Lung (tissue), 12 donors: ENCODE data around the gene C2CD4A. TPM values are rescaled to one million over a fixed set of nuclear protein-coding genes. Genes with fewer than 3 reads are reported as not detected.

Experiments
- ATAC-seq: fragments of 200-7000 bp; cut with Tn5 transposase; one replicate; pipeline ENCODE4 v1.9.1; 2020; ENCODE audit warnings: moderate number of reproducible peaks; ENCODE audit not compliant: insufficient read depth, low FRiP score
- DNase-seq, 3 donors: peaks; one replicate each; pipeline ENCODE4 v3.0.0-alpha.2; 2013 to 2017
- H3K27ac ChIP-seq, 2 donors: one replicate each; pipeline ENCODE4 v1.5.1; 2013; ENCODE audit warnings: mild to moderate bottlenecking in 2 of 2, moderate library complexity in 2 of 2, control low read depth in 1 of 2, inconsistent platforms in 1 of 2, low read depth in 1 of 2, low read length in 1 of 2
- H3K27me3 ChIP-seq, 3 donors: one replicate each; pipeline ENCODE4 v1.5.1; 2013; ENCODE audit warnings: low read length in 2 of 3; ENCODE audit not compliant: control insufficient read depth in 3 of 3, insufficient read depth in 3 of 3
- H3K36me3 ChIP-seq, 4 donors: one replicate each; pipeline ENCODE4 v1.5.1; 2013; ENCODE audit warnings: low read length in 4 of 4, mild to moderate bottlenecking in 1 of 4, moderate library complexity in 1 of 4; ENCODE audit not compliant: control insufficient read depth in 4 of 4, insufficient read depth in 4 of 4
- H3K4me1 ChIP-seq, 5 donors: one replicate each; pipeline ENCODE4 v1.5.1; 2013; ENCODE audit warnings: low read length in 5 of 5, mild to moderate bottlenecking in 2 of 5, moderate library complexity in 1 of 5; ENCODE audit not compliant: control insufficient read depth in 5 of 5, insufficient read depth in 5 of 5
- H3K4me3 ChIP-seq: one replicate; pipeline ENCODE4 v1.5.1; 2013; ENCODE audit warnings: mild to moderate bottlenecking, control low read depth, moderate library complexity
- H3K9ac ChIP-seq, 2 donors: one replicate each; pipeline ENCODE4 v1.5.1; 2013; ENCODE audit warnings: low read length in 2 of 2, control low read depth in 1 of 2; ENCODE audit not compliant: insufficient read depth in 1 of 2
- H3K9me3 ChIP-seq, 4 donors: one replicate each; pipeline ENCODE4 v1.5.1; 2013; ENCODE audit warnings: low read length in 3 of 4, mild to moderate bottlenecking in 1 of 4, moderate library complexity in 1 of 4; ENCODE audit not compliant: control insufficient read depth in 4 of 4, insufficient read depth in 3 of 4
- WGBS, 2 donors: extraction: QIAGEN DNeasy Blood & Tissue Kit; methylation state at CpG; one replicate each; pipeline ENCODE4 v1.1.7; 2013; 5-methylcytosine and 5-hydroxymethylcytosine counted together
- polyA plus RNA-seq, 2 donors: library from polyadenylated mRNA; stranded (reverse); fragments of 200-250 nt; gene quantifications; one replicate each; pipeline ENCODE4 v1.2.1, GENCODE V29; 2013
- total RNA-seq, 2 donors: library from RNA; depleted of rRNA in 1 of 2; stranded (reverse); fragments of >200 nt in 1 of 2; gene quantifications; one replicate each; pipeline ENCODE4 v1.2.1, GENCODE V29; 2014 to 2021
- TF ChIP-seq, protein P1 (sequence below): IDR thresholded peaks from 2 replicates; pipeline ENCODE4 v1.5.1; 2012; ENCODE audit warnings: mild to moderate bottlenecking; ENCODE audit errors: control extremely low read depth, extremely low read depth
- donor health status: control.
- donor health status: control.
- donor health status: Bipolar disorder and iron deficiency.
- donor health status: healthy.
- donor health status: DM: yes; HTN: yes; CAD: no.

Gene C2CD4A
- total and polyA plus RNA-seq, 4 donors, result 0.31 to 0.86 (median 0.51) TPM

DNA sequence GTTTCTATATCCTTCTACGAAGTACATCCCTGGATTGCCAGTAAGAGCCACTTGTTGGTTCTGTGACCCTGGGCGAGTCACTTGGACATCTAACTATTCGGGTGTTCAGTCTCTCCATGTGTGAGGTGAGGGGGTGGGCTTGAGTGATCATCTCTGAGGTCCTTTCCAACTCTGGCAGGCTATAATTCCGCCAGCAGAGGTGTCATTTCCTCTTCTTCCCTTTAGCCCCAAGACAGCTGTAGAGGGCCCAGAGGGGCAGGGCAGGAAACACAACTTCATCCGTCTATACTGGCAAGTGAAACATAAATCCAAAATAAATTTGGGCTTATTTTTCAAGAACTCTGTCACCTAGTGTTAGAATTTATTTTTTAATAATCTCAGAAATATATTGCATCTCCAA, 38.1 kb downstream of the C2CD4A start:
- no peak for DNase-seq
- no peak overlapping the region for H3K27ac ChIP-seq
- no peaks in the 10 kb centered on the region for H3K27me3 ChIP-seq
- H3K4me3 ChIP-seq, result no peak overlapping the region
- no peak overlapping the region for H3K9ac ChIP-seq
- H3K4me1 ChIP-seq, result peaks cover 0 to 2% (median under 1%) of the 10 kb centered on the region in 5 donors
- H3K36me3 ChIP-seq, result no peaks in the 10 kb centered on the region
- peaks cover 0 to 4% (median 0%) of the 10 kb centered on the region in 4 donors for H3K9me3 ChIP-seq
- no peak for ATAC-seq
- TF ChIP-seq, protein P1, sequence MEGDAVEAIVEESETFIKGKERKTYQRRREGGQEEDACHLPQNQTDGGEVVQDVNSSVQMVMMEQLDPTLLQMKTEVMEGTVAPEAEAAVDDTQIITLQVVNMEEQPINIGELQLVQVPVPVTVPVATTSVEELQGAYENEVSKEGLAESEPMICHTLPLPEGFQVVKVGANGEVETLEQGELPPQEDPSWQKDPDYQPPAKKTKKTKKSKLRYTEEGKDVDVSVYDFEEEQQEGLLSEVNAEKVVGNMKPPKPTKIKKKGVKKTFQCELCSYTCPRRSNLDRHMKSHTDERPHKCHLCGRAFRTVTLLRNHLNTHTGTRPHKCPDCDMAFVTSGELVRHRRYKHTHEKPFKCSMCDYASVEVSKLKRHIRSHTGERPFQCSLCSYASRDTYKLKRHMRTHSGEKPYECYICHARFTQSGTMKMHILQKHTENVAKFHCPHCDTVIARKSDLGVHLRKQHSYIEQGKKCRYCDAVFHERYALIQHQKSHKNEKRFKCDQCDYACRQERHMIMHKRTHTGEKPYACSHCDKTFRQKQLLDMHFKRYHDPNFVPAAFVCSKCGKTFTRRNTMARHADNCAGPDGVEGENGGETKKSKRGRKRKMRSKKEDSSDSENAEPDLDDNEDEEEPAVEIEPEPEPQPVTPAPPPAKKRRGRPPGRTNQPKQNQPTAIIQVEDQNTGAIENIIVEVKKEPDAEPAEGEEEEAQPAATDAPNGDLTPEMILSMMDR, result no peak
- WGBS, 2 donors, result 70 to 71% methylated on average over 5 of the region's 5 CpGs

DNA sequence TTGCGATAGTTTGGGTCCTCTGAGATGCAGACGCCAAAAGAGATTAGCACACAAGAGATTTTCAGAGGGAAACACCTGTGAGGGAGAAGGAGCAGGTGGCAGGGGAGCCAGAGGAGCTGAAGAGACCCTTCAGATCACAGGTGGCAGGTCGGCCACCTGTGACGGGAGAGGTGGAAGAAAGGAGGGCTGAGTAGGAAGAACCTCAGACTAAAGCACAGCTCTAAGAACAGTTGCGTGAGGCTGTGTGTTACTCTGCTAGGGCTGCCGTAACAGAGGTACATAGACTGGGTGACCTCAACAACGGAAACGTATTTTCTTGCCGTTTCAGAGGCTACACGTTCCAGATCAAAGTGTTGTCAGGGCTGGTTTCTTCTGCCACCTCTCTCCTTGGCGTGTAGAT, 38.5 kb downstream of the C2CD4A start:
- H3K9me3 ChIP-seq, result peaks cover 0 to 4% (median 0%) of the 10 kb centered on the region in 4 donors
- ATAC-seq (no peak), DNase-seq (no peak)
- WGBS, 2 donors, result 95% methylated on average over 11 of the region's 11 CpGs
- H3K9ac ChIP-seq, result no peak overlapping the region
- H3K4me1 ChIP-seq, result peaks cover 0 to 6% (median 3%) of the 10 kb centered on the region in 5 donors
- H3K27ac ChIP-seq, result no peak overlapping the region
- TF ChIP-seq, protein P1, result no peak
- H3K4me3 ChIP-seq, result no peak overlapping the region
- no peaks in the 10 kb centered on the region for H3K36me3 ChIP-seq
- no peaks in the 10 kb centered on the region for H3K27me3 ChIP-seq

- no peak for DNase-seq
- Histone ChIP-seq H3K9ac (no peak overlapping the region), H3K9me3 (peaks cover 0 to 4% (median 0%) of the 10 kb centered on the region in 4 donors), H3K4me3 (no peak overlapping the region), H3K36me3 (no peaks in the 10 kb centered on the region), H3K4me1 (peaks cover 3 to 13% (median 5%) of the 10 kb centered on the region in 5 donors), H3K27me3 (no peaks in the 10 kb centered on the region), H3K27ac (no peak overlapping the region)
- no peak for ATAC-seq
- 98 to 100% methylated on average over 3 of the region's 3 CpGs for WGBS, 2 donors
- TF ChIP-seq, protein P1, result no peak
These were observed 39.3 kb downstream of the C2CD4A start for GRCh38 chr15:62106096-62106495.

DNA sequence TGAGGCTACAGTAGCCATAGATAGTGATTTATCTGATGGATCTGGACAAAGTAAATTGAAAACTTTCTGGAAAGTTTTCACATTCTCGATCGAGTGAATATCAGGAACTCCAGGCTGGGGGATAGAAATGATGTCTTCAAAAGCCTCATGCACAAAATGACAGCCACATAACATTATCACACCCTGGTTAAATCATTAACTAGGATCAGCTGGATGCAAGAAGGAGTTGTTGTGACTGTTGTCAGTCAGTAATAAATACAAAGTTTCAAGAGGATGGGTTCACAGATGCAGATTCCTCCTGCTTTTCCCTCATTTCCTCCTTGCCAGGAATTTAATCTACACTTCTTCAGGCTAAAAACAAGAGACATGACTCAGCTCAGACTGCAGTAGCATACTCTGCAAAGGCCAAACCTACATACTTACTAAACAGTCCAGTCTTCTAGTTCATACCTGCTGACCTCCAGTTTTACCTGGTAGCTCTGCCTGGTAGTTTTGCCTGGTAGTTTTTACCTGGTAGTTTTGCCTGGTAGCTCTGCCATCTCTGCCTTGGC, 40.9 kb downstream of the C2CD4A start:
- Histone ChIP-seq H3K27me3 (no peaks in the 10 kb centered on the region), H3K9ac (no peak overlapping the region), H3K9me3 (peaks cover 0 to 5% (median 0%) of the 10 kb centered on the region in 4 donors), H3K4me1 (peaks cover 3 to 15% (median 6%) of the 10 kb centered on the region in 5 donors), H3K4me3 (no peak overlapping the region), H3K36me3 (no peaks in the 10 kb centered on the region), H3K27ac (no peak overlapping the region)
- ATAC-seq (no peak), DNase-seq (no peak)
- WGBS, 2 donors, result 77 to 88% methylated on average over 2 of the region's 2 CpGs
- TF ChIP-seq, protein P1, result no peak
